ENCODE data around the gene CUBN. TPM values are rescaled to one million over a fixed set of nuclear protein-coding genes. Genes with fewer than 3 reads are reported as not detected.
"Not testable (repeated sequence)": the region's sequence is repeated elsewhere in the genome, so short reads cannot be mapped to it uniquely, and the experiment has no call there.

The CUBN gene
- total RNA-seq, 2 donors from 2014 or later, result 1.3 to 9.7 TPM

DNA sequence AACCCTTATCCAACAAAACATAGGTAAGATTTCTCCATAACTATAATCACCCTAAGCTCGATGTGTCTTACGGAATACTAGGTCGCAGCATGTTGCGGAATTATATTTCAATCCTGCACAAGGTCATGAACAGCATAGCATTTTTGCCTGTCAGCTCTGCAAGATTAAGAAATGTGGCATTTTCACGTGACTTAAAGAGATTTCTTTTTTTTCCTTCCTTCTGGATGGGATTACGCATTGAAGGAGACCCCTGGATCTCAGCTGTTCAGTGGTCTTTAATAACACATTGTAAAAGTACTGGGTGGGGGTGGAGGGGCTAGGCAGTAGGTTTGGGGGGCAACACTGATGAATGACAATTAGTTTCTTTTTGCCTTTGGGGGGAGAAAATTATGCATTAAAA is 106.7 kb downstream of the CUBN start:
- H3K27me3 ChIP-seq (replicated peaks; ENCODE audit: insufficient read depth), result no peaks in the 10 kb centered on the region
- WGBS, result 90% methylated on average over 6 of the region's 6 CpGs
- no peak overlapping the region for H3K4me3 ChIP-seq
- TF ChIP-seq POLR2A (IDR thresholded peaks at IDR 0.05), result no peak
- TF ChIP-seq, protein P1, sequence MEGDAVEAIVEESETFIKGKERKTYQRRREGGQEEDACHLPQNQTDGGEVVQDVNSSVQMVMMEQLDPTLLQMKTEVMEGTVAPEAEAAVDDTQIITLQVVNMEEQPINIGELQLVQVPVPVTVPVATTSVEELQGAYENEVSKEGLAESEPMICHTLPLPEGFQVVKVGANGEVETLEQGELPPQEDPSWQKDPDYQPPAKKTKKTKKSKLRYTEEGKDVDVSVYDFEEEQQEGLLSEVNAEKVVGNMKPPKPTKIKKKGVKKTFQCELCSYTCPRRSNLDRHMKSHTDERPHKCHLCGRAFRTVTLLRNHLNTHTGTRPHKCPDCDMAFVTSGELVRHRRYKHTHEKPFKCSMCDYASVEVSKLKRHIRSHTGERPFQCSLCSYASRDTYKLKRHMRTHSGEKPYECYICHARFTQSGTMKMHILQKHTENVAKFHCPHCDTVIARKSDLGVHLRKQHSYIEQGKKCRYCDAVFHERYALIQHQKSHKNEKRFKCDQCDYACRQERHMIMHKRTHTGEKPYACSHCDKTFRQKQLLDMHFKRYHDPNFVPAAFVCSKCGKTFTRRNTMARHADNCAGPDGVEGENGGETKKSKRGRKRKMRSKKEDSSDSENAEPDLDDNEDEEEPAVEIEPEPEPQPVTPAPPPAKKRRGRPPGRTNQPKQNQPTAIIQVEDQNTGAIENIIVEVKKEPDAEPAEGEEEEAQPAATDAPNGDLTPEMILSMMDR (IDR thresholded peaks at IDR 0.05), result no peak
- TF ChIP-seq POLR2AphosphoS5 (IDR thresholded peaks at IDR 0.05), result no peak
- H3K27ac ChIP-seq, result no peak overlapping the region
- H3K4me1 ChIP-seq (replicated peaks), result no peaks in the 10 kb centered on the region
- intact Hi-C loops (cut with DNase I), result no loop called here
- no peak for DNase-seq (ENCODE audit: low spot score)
- H3K36me3 ChIP-seq, result no peaks in the 10 kb centered on the region
- H3K9me3 ChIP-seq, result no peaks in the 10 kb centered on the region

DNA sequence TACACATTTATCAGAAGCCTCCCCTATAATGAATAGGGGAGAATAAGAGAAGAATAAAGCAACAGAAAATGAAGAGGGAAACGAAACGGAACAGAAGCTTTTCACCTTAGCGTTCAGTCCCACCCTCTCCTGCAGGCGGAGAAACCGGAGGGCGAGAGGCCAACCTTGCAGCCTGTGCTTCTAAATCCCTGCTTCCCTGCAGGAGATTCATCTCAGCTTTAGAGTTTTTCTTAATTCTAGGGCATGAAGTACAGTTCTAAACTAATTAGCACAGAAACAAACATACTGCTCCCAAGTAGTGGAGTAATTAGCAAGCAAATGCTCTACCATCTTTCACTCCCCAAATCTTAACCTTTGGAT is 107.2 kb downstream of the CUBN start:
- no peaks in the 10 kb centered on the region for H3K36me3 ChIP-seq
- 79% methylated on average over 6 of the region's 6 CpGs for WGBS
- no peaks in the 10 kb centered on the region for H3K4me1 ChIP-seq (replicated peaks)
- no peak overlapping the region for H3K27ac ChIP-seq
- H3K27me3 ChIP-seq (replicated peaks; ENCODE audit: insufficient read depth), result no peaks in the 10 kb centered on the region
- TF ChIP-seq POLR2A (IDR thresholded peaks at IDR 0.05) (no peak), POLR2AphosphoS5 (IDR thresholded peaks at IDR 0.05) (no peak)
- TF ChIP-seq, protein P1 (IDR thresholded peaks at IDR 0.05), result no peak
- DNase-seq (ENCODE audit: low spot score), result no peak
- H3K9me3 ChIP-seq, result no peaks in the 10 kb centered on the region
- H3K4me3 ChIP-seq, result no peak overlapping the region
- intact Hi-C loops (cut with DNase I), result no loop called here

DNA sequence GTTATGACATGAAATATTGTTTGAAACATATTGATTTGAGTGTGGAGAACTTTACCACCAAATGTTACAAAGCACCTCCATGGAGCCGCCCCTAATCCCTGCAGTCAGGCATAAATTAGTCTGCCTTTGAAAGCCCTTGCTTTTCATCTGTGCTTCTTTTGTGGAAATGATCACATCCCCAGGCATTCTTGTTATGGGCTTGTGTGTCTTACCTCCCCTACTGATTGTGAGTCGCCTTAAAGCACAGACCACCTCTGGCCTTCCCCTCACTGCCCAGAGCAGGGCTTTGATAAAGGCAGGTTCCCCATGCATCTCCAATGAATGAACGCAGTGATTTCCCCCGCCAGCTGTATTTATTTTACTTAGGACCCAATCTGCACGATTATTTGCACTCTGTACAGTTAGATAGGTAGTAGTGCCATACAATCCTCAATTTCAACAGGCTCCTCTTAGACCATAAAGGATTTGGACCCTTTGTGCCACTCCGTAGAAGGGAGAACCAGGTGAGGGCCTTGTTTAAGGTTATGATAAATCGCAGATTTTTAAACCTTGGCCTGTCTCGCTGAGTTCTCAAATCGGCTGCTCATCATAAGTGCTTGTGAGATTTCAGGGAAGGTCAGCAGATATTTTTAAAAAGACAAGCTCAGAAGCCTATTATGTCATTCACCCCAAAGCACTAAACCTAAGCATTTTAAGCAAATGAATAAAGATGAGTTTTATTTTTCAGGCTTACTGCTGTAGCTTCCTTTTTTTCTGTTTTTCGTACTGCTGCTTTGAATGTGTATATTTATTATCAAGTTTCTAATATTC is 107.8 kb downstream of the CUBN start:
- no peak overlapping the region for H3K4me3 ChIP-seq
- no peaks in the 10 kb centered on the region for H3K36me3 ChIP-seq
- TF ChIP-seq POLR2AphosphoS5 (IDR thresholded peaks at IDR 0.05) (no peak), POLR2A (IDR thresholded peaks at IDR 0.05) (no peak)
- TF ChIP-seq, protein P1 (IDR thresholded peaks at IDR 0.05), result no peak
- intact Hi-C loops (cut with DNase I), result no loop called here
- H3K9me3 ChIP-seq, result no peaks in the 10 kb centered on the region
- H3K27me3 ChIP-seq (replicated peaks; ENCODE audit: insufficient read depth), result no peaks in the 10 kb centered on the region
- no peak overlapping the region for H3K27ac ChIP-seq
- no peak for DNase-seq (ENCODE audit: low spot score)
- 77% methylated on average over 10 of the region's 10 CpGs for WGBS
- H3K4me1 ChIP-seq (replicated peaks), result no peaks in the 10 kb centered on the region

DNA sequence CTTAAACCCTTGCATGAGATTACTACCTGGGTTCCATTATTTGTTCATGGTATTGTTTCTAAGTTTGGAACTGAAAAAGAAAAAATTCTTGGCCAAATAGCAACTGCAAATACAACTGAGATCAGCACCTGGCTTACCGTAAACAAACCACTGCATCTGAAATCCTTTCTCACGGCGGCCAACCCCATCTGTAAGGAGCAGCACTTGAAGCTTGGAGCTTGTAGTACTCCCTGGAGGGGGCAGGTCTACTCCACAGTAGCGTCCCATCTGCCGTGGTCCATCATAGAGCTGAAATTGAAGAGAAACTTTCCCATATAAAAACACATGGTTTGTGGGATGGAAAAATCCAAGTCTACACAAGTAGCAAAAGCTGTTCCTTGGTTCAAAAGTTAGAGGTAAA is 109.9 kb downstream of the CUBN start:
- no peaks in the 10 kb centered on the region for H3K27me3 ChIP-seq (replicated peaks; ENCODE audit: insufficient read depth)
- intact Hi-C loops (cut with DNase I), result no loop called here
- 88% methylated on average over 5 of the region's 5 CpGs for WGBS
- no peak overlapping the region for H3K4me3 ChIP-seq
- no peaks in the 10 kb centered on the region for H3K36me3 ChIP-seq
- no peak overlapping the region for H3K27ac ChIP-seq
- TF ChIP-seq, protein P1 (IDR thresholded peaks at IDR 0.05), result no peak
- TF ChIP-seq POLR2A (IDR thresholded peaks at IDR 0.05) (no peak), POLR2AphosphoS5 (IDR thresholded peaks at IDR 0.05) (no peak)
- H3K9me3 ChIP-seq, result no peaks in the 10 kb centered on the region
- H3K4me1 ChIP-seq (replicated peaks), result no peaks in the 10 kb centered on the region
- no peak for DNase-seq (ENCODE audit: low spot score)

DNA sequence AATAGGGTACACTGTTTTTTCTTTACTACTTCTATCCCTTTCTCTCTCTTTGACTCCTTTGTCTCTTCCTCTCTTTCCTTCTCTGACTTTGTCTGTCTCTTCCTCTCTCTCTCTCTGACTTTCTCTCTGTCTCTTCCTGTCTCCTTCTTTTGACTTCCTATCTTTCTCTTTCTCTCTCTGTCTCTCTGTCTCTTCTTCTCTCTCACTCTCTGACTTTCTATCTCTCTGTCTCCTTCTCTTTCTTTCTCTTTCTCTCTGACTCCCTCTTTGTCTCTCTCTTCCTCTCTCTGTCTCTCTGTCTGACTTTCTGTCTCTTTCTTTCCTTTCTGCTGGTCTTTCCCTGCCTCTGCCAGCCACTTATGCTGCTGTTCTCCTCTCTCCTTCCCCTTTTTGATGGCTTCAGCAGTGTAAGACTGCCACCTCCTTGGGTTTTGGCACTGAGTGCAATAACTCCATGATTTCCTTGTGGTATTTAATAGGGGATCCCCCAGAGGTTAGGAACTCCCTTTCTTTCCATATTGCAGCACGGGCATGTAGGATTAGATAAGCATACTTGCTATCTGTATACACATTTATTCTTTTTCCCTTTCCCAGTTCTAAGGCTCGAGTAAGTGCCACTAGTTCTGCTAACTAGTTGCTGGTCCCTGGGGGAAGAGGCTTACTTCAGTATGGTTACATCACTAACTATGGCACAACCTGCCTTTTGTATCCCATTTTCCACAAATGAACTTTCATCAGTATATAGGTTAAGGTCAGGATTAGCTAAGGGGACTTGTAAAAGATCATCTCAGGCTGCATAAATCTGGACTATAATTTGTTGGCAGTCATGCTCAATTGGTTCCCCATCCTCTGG is 116.3 kb downstream of the CUBN start:
- H3K4me1 ChIP-seq (replicated peaks); DNase-seq (ENCODE audit: low spot score); intact Hi-C loops (cut with DNase I); H3K27me3 ChIP-seq (replicated peaks; ENCODE audit: insufficient read depth); H3K27ac ChIP-seq; H3K36me3 ChIP-seq; H3K4me3 ChIP-seq; H3K9me3 ChIP-seq: not testable (repeated sequence)
- 47% methylated on average over 2 of the region's 2 CpGs for WGBS

DNA sequence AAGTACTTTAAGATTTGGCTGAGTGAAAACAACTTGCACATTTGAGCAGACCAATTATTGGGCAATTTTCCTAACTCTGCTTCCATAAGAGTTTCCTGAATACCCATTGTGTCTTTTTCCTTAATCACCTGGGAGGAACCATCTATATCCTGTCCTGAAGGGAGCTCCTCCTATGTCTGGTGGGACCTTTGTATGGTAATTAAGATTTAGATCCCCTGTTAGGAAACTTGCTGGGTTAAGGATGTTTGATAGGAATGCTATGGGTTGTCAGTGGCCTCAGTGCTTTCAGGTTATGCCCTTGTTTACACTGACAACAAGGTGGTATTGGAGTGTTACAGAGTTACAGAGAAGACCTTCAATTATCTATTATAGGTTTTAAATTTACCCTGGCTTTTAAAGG is 116.9 kb downstream of the CUBN start:
- H3K9me3 ChIP-seq; H3K4me3 ChIP-seq; H3K4me1 ChIP-seq (replicated peaks); DNase-seq (ENCODE audit: low spot score); H3K36me3 ChIP-seq; H3K27me3 ChIP-seq (replicated peaks; ENCODE audit: insufficient read depth); H3K27ac ChIP-seq; intact Hi-C loops (cut with DNase I): not testable (repeated sequence)

Measured in prostate gland (tissue), 2 donors.